A673 (cell line): Measurements from ENCODE around the gene ATP2A2. TPM values are rescaled to one million over a fixed set of nuclear protein-coding genes. Genes with fewer than 3 reads are reported as not detected.

Source experiments
- Bru-seq: library from RNA; stranded (reverse); fragments of 400-500 nt; gene quantifications from one replicate; lab custom pipeline; 2021; lab: Mats Ljungman, UMichigan
- BruChase-seq, 2 experiments: library from RNA; stranded (reverse); fragments of 400-500 nt; gene quantifications; one replicate each; lab custom pipeline; 2021; lab: Mats Ljungman, UMichigan
- BruUV-seq: library from RNA; stranded (reverse); fragments of 400-500 nt; replicated peaks from 2 replicates; lab custom pipeline; 2021; lab: Mats Ljungman, UMichigan
- CTCF ChIA-PET: fragments of 300-600 bp; sonication (Branson Sonifier 250); formaldehyde crosslinking; loops from one replicate; lab custom pipeline; 2022; ENCODE audit warnings: antibody characterized with exemption; lab: Charles Lee
- POLR2A ChIA-PET: fragments of 300-600 bp; sonication (Branson Sonifier 250); formaldehyde crosslinking; loops from one replicate; lab custom pipeline; 2022; ENCODE audit warnings: antibody characterized with exemption; ENCODE audit not compliant: low non-redundant PET; lab: Charles Lee
- DNase-seq: peaks from one replicate; pipeline ENCODE4 v3.0.0-alpha.2; 2015; ENCODE audit warnings: low spot score
- H3K27ac ChIP-seq: fragments of 200-600 bp; sonication (generic); 2 replicates; pipeline ENCODE4 v1.5.1; 2016; ENCODE audit warnings: mixed run types, low read depth, mild to moderate bottlenecking, mixed read lengths, antibody characterized with exemption, low read length; ENCODE audit not compliant: poor library complexity, severe bottlenecking
- H3K27me3 ChIP-seq: fragments of 200-600 bp; sonication (generic); replicated peaks from 2 replicates; pipeline ENCODE4 v1.6.1; 2017; ENCODE audit warnings: mixed run types, low read depth, mild to moderate bottlenecking, mixed read lengths, antibody characterized with exemption, low read length; ENCODE audit not compliant: insufficient read depth, poor library complexity
- H3K36me3 ChIP-seq: fragments of 200-600 bp; sonication (generic); 2 replicates; pipeline ENCODE4 v1.6.1; 2016; ENCODE audit warnings: mixed run types, mild to moderate bottlenecking, mixed read lengths, antibody characterized with exemption, low read length; ENCODE audit not compliant: insufficient read depth, poor library complexity, severe bottlenecking
- H3K4me1 ChIP-seq: fragments of 200-600 bp; sonication (generic); 2 replicates; pipeline ENCODE4 v1.6.1; 2017; ENCODE audit warnings: mixed run types, mild to moderate bottlenecking, mixed read lengths, antibody characterized with exemption, low read length; ENCODE audit not compliant: insufficient read depth, poor library complexity, severe bottlenecking
- H3K4me3 ChIP-seq: fragments of 200-600 bp; sonication (generic); 2 replicates; pipeline ENCODE4 v1.5.1; 2016; ENCODE audit warnings: low read depth, mixed run types, mild to moderate bottlenecking, mixed read lengths, low read length; ENCODE audit not compliant: poor library complexity, severe bottlenecking
- H3K9me3 ChIP-seq: fragments of 200-600 bp; sonication (generic); 2 replicates; pipeline ENCODE4 v1.6.1; 2016; ENCODE audit warnings: mixed run types, low read depth, mild to moderate bottlenecking, mixed read lengths, antibody characterized with exemption, low read length; ENCODE audit not compliant: poor library complexity, severe bottlenecking
- CTCF ChIP-seq: fragments of 300-800, 200-600 bp; sonication (generic); conservative IDR thresholded peaks from 2 replicates; pipeline ENCODE4 v1.5.1; 2017; ENCODE audit warnings: low read depth, mild to moderate bottlenecking, antibody characterized with exemption, low read length, moderate library complexity, mixed read lengths
- EZH2 ChIP-seq: fragments of 200-600 bp; sonication (generic); IDR thresholded peaks from 2 replicates; pipeline ENCODE4 v1.6.1; 2017; ENCODE audit warnings: borderline replicate concordance, low read depth, mild to moderate bottlenecking, mixed read lengths, antibody characterized with exemption, low read length; ENCODE audit not compliant: poor library complexity, severe bottlenecking
- intact Hi-C: fragments of 100-400 bp; cut with micrococcal nuclease; formaldehyde crosslinking; loops from one replicate; pipeline ENCODE4 v1.10.0; 2022; ENCODE audit not compliant: unreplicated experiment
- long read RNA-seq: library from polyadenylated mRNA; stranded (forward); transcript quantifications from one replicate; pipeline ENCODE4 v2.0.0, GENCODE V29; 2022
- total RNA-seq: library from RNA; stranded (reverse); gene quantifications from 2 replicates; pipeline ENCODE4 v1.2.3, GENCODE V29; 2021

The ATP2A2 gene
- total RNA-seq: 296 and 333 TPM in 2 replicates
- Bru-seq, nascent RNA: percentile 97 among the genes with signal in this experiment
- percentile 96 among the genes with signal in this experiment for BruChase-seq, experiment 1, labeled RNA remaining after a 2-hour chase
- percentile 98 among the genes with signal in this experiment for BruChase-seq, experiment 2, labeled RNA remaining after a 6-hour chase
- long read RNA-seq, full-length matches to known transcripts: 1 of 52 reads
- long read RNA-seq, partial matches to known transcripts: 33 of 52 reads
- long read RNA-seq, other reads (novel, unspliced or antisense): 18 of 52 reads

GRCh38 chr12:110280779-110281548 is at the start of gene ATP2A2:
TSS of gene ATP2A2 (plus strand) at chr12:110281247. CDS start at chr12:110281790, 543 bp downstream.
- intact Hi-C loops: loop anchor here (5.0 kb wide), 1 partner anchor 179 kb away; no protein-coding TSS in a partner anchor
- Histone ChIP-seq H3K36me3 (peaks cover 35% of the 10 kb centered on the region), H3K27ac (peak within 1 kb of the TSS; percentile 96), H3K4me1 (peaks cover 30% of the 10 kb centered on the region), H3K4me3 (peak within 1 kb of the TSS; percentile 88), H3K9me3 (no peaks in the 10 kb centered on the region), H3K27me3 (no peaks in the 10 kb centered on the region)
- TF ChIP-seq CTCF: no peak
- TF ChIP-seq EZH2: no peak
- peak; percentile 96 for DNase-seq
- CTCF ChIA-PET: interaction anchor here (0.5 kb wide), 1 partner anchor 150 kb away, joined by 6 read pairs; no protein-coding TSS in a partner anchor
- BruUV-seq: no TSS peak
- POLR2A ChIA-PET: interaction anchor here (0.6 kb wide), 1 partner anchor 657 kb away, joined by 3 read pairs; no protein-coding TSS in a partner anchor

- no peak overlapping the region for H3K4me3 ChIP-seq
- no peaks in the 10 kb centered on the region for H3K9me3 ChIP-seq
- no TSS peak for BruUV-seq
- H3K27ac ChIP-seq: no peak overlapping the region
- peaks cover 11% of the 10 kb centered on the region for H3K4me1 ChIP-seq
- DNase-seq: no peak
- TF ChIP-seq CTCF (no peak), EZH2 (no peak)
- ChIA-PET POLR2A (no interaction called here), CTCF (no interaction called here)
- intact Hi-C loops: no loop called here
- H3K27me3 ChIP-seq: no peaks in the 10 kb centered on the region
- no peaks in the 10 kb centered on the region for H3K36me3 ChIP-seq
Observed at GRCh38 chr12:110233212-110233903, 47.7 kb upstream of the ATP2A2 start.

- no peaks in the 10 kb centered on the region for H3K27me3 ChIP-seq
- TF ChIP-seq EZH2 (no peak), CTCF (no peak)
- no TSS peak for BruUV-seq
- H3K9me3 ChIP-seq: no peaks in the 10 kb centered on the region
- ChIA-PET CTCF (no interaction called here), POLR2A (no interaction called here)
- DNase-seq: no peak
- peak overlapping the region; percentile 4 for H3K27ac ChIP-seq
- intact Hi-C loops: no loop called here
- no peaks in the 10 kb centered on the region for H3K36me3 ChIP-seq
- H3K4me1 ChIP-seq: peaks cover 11% of the 10 kb centered on the region
- no peak overlapping the region for H3K4me3 ChIP-seq
Observed at GRCh38 chr12:110234331-110234751, 46.7 kb upstream of the ATP2A2 start.
